Hepatocyte (in vitro differentiated cells): Measurements from ENCODE around the gene OAF.

Source experiments
- EZH2phosphoT487 ChIP-seq: fragments of 200-600 bp; sonication (generic); IDR thresholded peaks from one replicate; pipeline ENCODE4 v1.6.1; 2018; ENCODE audit warnings: antibody characterized with exemption, mild to moderate bottlenecking, low read depth, moderate library complexity; ENCODE audit not compliant: unreplicated experiment, severe bottlenecking
- TF ChIP-seq, protein P1 (sequence below): fragments of 200-600 bp; sonication (generic); IDR thresholded peaks from 2 replicates; pipeline ENCODE4 v1.5.1; 2016; ENCODE audit warnings: antibody characterized with exemption, mild to moderate bottlenecking; ENCODE audit not compliant: poor library complexity

DNA sequence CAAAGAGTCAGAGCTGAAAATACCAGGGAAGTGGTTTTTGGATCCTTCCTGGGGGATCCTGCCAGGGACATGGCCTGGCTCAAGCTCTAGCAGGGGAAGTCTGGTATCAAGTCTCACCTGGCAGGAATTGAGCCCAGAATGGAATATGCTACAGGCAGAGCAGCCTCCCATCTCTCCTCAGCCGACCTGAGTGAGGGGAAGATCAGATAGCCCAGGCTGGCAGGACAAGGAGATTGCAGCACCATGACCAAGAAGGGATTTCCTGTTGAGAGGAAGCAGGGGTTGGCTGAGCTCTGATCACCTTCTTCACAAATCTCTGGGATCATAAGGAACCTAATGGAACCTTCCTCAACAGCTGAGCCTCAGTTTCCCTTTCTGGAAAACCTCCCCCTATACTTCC is 13.0 kb downstream of the OAF start:
- TF ChIP-seq, protein P1, sequence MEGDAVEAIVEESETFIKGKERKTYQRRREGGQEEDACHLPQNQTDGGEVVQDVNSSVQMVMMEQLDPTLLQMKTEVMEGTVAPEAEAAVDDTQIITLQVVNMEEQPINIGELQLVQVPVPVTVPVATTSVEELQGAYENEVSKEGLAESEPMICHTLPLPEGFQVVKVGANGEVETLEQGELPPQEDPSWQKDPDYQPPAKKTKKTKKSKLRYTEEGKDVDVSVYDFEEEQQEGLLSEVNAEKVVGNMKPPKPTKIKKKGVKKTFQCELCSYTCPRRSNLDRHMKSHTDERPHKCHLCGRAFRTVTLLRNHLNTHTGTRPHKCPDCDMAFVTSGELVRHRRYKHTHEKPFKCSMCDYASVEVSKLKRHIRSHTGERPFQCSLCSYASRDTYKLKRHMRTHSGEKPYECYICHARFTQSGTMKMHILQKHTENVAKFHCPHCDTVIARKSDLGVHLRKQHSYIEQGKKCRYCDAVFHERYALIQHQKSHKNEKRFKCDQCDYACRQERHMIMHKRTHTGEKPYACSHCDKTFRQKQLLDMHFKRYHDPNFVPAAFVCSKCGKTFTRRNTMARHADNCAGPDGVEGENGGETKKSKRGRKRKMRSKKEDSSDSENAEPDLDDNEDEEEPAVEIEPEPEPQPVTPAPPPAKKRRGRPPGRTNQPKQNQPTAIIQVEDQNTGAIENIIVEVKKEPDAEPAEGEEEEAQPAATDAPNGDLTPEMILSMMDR = no peak
- TF ChIP-seq EZH2phosphoT487 = no peak
